Raji (cell line): ENCODE measurements around the gene ESPL1.

Experiments used
- POLR2A ChIP-seq: IDR thresholded peaks from 2 replicates; pipeline ENCODE4 v1.6.1; 2011; ENCODE audit warnings: low read depth, low read length, control low read depth; ENCODE audit not compliant: insufficient read depth

ESPL1 gene

GRCh38 chr12:53236443-53237111 lies 31.5 kb upstream of the ESPL1 start:
- no peak for TF ChIP-seq POLR2A

GRCh38 chr12:53239643-53240258 lies 28.3 kb upstream of the ESPL1 start:
- TF ChIP-seq POLR2A = no peak

- TF ChIP-seq POLR2A = no peak
These were observed 26.3 kb upstream of the ESPL1 start for GRCh38 chr12:53241623-53242412.

- TF ChIP-seq POLR2A = no peak
These were observed 23.8 kb upstream of the ESPL1 start for GRCh38 chr12:53244337-53244736.

GRCh38 chr12:53245286-53245685 lies 22.8 kb upstream of the ESPL1 start:
- no peak for TF ChIP-seq POLR2A

GRCh38 chr12:53251477-53252348 lies 16.4 kb upstream of the ESPL1 start:
- peak; percentile 78 for TF ChIP-seq POLR2A

GRCh38 chr12:53252349-53252916 lies 15.7 kb upstream of the ESPL1 start:
- no peak for TF ChIP-seq POLR2A

- TF ChIP-seq POLR2A = no peak
These were observed 14.8 kb upstream of the ESPL1 start for GRCh38 chr12:53253298-53253697.

GRCh38 chr12:53254816-53255545 lies 13.1 kb upstream of the ESPL1 start:
- TF ChIP-seq POLR2A = no peak

- no peak for TF ChIP-seq POLR2A
These were observed 12.1 kb upstream of the ESPL1 start for GRCh38 chr12:53255996-53256395.

GRCh38 chr12:53258541-53259539 lies 9.3 kb upstream of the ESPL1 start:
- TF ChIP-seq POLR2A = no peak

GRCh38 chr12:53259891-53260290 lies 8.2 kb upstream of the ESPL1 start:
- TF ChIP-seq POLR2A = no peak

GRCh38 chr12:53265783-53266182 lies 2.3 kb upstream of the ESPL1 start:
- no peak for TF ChIP-seq POLR2A
